Right cardiac atrium (tissue), 5 donors: Measurements from ENCODE around the gene FAM43A. TPM values are rescaled to one million over a fixed set of nuclear protein-coding genes. Genes with fewer than 3 reads are reported as not detected.

ENCODE experiments used
- ATAC-seq, 2 donors: fragments of 200-7000 bp; cut with Tn5 transposase; one replicate each; pipeline versions ENCODE4 v1.8.0 to v1.9.1; 2020; ENCODE audit warnings: moderate library complexity in 2 of 2, mild to moderate bottlenecking in 1 of 2
- DNase-seq, 3 donors: peaks; one replicate each; pipeline ENCODE4 v3.0.0-alpha.2; 2020
- H3K27ac ChIP-seq: one replicate; pipeline ENCODE4 v1.5.1; 2013; ENCODE audit warnings: mild to moderate bottlenecking, low read length, control low read depth, moderate library complexity
- H3K27me3 ChIP-seq: one replicate; pipeline ENCODE4 v1.6.1; 2013; ENCODE audit not compliant: control insufficient read depth, insufficient read depth
- H3K4me1 ChIP-seq: one replicate; pipeline ENCODE4 v1.6.1; 2013; ENCODE audit warnings: low read length; ENCODE audit not compliant: control insufficient read depth, insufficient read depth
- H3K4me3 ChIP-seq: one replicate; pipeline ENCODE4 v1.5.1; 2013; ENCODE audit warnings: low read length, control low read depth
- H3K9me3 ChIP-seq: one replicate; pipeline ENCODE4 v1.6.1; 2013; ENCODE audit warnings: low read length; ENCODE audit not compliant: control insufficient read depth
- WGBS: extraction: QIAGEN DNeasy Blood & Tissue Kit; methylation state at CpG from one replicate; pipeline ENCODE4 v1.1.7; 2013; 5-methylcytosine and 5-hydroxymethylcytosine counted together
- intact Hi-C, 4 donors: fragments of 100-400 bp; cut with DNase I; formaldehyde crosslinking; loops; one replicate each; pipeline versions ENCODE4 v1.11.0 to v1.14.0; 2022 to 2023
- polyA plus RNA-seq: library from polyadenylated mRNA; stranded (reverse); fragments of 200-250 nt; gene quantifications from one replicate; pipeline ENCODE4 v1.2.3, GENCODE V29; 2013
- total RNA-seq, 4 donors: library from RNA; stranded (reverse); fragmentation: NEBNext Ultra II Directional; extraction: Animal tissue kit (Norgen Biotek cat#: 25700); gene quantifications; one replicate each; pipeline ENCODE4 v1.2.1, GENCODE V29; 2021
- donor health status: healthy with polysubstance abuse.
- donor health status: DM: no; HTN: yes; CAD: no.
- donor health status: DM: no; HTN: no; CAD: no.
- donor health status: DM: no; HTN: yes; CAD: no; lungs with severe emphysema.
- donor health status: DM: yes; HTN: yes; CAD: no.

FAM43A gene
- total and polyA plus RNA-seq, 5 donors, result 4.5 to 8.8 (median 7.1) TPM

DNA sequence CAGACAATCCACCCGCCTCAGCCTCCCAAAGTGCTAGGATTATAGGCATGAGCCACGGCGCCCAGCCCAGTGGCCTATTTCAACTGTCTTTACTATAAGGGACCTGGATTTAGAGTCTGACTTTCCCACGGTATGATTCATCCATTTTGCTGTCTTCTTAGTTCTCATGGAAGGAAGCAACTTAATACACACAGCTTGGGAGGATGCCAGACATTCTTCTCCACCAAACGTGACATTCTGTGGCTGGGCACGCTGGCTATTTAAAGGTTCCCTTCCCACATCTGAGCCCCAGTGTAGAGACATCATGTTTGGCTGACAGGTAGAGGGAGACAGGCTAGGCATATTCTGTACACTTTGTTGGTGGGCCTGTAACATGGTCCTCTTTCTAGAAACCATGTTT lies 26.2 kb downstream of the FAM43A start:
- DNase-seq (peak in 1 of 3 donors; percentile 23), ATAC-seq (peak; percentile 51 to 75)
- 38% methylated on average over 6 of the region's 6 CpGs for WGBS
- no peaks in the 10 kb centered on the region for H3K9me3 ChIP-seq
- no peaks in the 10 kb centered on the region for H3K4me1 ChIP-seq
- intact Hi-C loops, result no loop called here
- H3K4me3 ChIP-seq, result no peak overlapping the region
- no peaks in the 10 kb centered on the region for H3K27me3 ChIP-seq
- H3K27ac ChIP-seq, result no peak overlapping the region

DNA sequence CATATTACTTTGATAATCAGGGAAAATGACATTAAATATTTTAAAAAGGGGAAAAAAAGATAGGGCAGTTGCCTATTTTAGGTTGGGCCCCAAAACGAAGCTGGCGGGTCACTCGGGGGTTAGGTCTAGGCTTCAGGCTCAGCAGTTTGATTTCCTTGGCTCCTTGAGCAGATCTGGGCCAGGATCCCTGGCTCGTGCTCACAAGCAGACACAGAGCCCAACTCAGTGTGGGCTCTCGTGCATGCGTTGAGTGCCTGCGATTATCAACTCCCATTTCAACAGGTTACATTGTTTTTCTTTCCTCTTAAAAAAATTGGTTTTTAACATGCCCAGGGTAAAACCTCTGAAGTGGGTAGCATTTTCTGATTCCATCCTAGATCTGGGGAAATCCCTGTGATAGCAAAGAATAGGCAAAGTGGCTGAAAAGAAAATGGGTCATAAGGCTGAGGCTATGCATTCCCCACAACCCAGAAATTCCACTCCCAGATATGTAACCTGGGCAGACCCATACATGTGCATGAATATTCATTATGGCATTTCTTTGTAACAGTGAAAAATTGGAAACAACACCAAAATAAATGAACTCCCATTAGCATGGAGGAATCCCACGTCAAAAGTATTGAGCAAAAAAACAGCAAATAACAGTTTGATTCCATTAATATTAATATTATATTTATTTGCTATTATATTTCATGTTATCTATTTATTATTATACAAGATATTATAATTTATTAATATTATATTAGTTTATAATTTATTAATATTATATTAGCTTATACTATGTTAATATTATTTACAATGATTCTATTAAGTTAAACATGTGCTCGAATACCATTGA lies 27.8 kb downstream of the FAM43A start:
- Histone ChIP-seq H3K27ac (no peak overlapping the region), H3K9me3 (no peaks in the 10 kb centered on the region), H3K27me3 (no peaks in the 10 kb centered on the region), H3K4me1 (no peaks in the 10 kb centered on the region), H3K4me3 (no peak overlapping the region)
- WGBS, result 69% methylated on average over 9 of the region's 9 CpGs
- intact Hi-C loops, result no loop called here
- ATAC-seq (peak in 1 of 2 donors; percentile 64), DNase-seq (peak in 1 of 3 donors; percentile 61)

DNA sequence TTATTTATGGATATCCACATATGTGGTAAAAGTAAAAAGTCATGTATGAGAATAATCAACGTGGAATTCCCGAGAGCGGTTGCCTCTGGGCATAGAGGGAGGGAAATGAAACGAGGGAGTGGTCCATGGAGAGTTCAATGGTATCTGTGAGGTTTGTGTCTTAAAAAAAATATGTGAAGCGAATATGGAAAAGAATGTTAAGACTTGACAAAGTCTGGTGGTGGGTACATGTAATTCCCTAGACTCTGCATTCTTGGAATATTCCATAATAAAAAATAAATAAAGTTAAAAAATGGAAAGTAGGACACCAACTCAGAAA lies 28.4 kb downstream of the FAM43A start:
- Histone ChIP-seq H3K27me3 (no peaks in the 10 kb centered on the region), H3K4me3 (no peak overlapping the region), H3K27ac (no peak overlapping the region), H3K4me1 (no peaks in the 10 kb centered on the region), H3K9me3 (no peaks in the 10 kb centered on the region)
- intact Hi-C loops, result no loop called here
- ATAC-seq, result no peak
- DNase-seq, result no peak
- 83% methylated on average over 5 of the region's 5 CpGs for WGBS

DNA sequence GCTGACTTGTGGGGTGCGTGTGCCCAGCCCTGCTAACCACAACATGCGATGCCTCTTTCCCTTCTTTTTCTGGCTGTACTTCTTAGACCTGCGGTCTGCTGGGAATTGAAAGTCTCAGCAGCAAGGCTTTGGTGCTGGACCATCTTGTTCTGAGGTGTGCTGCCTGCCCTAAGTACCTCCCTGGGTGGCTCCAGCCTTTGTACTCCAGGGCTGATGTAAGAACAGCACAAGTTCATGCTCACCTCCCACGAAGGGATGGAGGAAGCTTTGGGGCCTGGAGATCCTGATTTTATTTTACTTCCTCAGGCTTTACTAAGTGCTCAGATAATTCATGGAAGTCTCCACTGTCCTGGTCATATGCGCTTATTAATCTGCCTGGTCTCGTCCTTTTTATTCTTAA lies 28.9 kb downstream of the FAM43A start:
- H3K4me3 ChIP-seq, result no peak overlapping the region
- ATAC-seq, result no peak

DNA sequence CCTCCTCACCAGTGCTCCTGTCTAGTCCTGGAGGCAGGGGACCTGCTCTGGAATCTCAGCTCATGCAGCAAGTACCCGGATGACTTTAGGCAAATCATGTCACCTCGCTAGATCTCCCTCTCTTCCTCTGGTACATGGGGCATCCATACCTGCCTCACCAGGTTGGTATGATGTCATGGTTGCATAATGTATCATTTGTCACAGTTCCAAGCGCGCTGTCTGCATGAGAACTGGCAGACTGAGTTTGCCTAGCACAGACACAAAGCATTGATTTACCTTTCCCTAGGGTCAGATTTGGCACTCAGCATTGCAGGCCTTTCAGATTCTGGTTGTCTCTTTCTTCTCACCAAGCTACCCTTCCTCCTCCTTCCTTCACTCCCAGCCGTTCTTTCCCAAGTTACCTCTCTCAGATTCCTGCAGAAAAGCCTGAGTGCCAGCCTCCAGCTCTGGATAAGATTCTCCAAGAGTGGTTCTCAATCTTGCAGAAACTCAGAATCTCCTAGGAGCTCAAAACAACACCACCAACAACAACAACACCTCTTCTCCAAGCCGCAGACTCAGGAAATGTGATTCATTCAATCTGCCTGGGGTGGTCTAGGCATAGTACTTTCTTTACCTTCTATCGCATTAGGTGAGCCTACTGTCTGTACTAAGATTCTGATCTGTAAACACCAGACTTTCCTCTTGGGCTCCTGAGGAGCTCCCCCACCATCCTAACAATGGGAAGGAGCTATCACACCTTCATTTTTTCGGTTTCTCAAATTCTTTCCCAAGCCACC lies 29.5 kb downstream of the FAM43A start:
- intact Hi-C loops, result no loop called here
- no peak overlapping the region for H3K4me3 ChIP-seq
- no peaks in the 10 kb centered on the region for H3K9me3 ChIP-seq
- H3K27me3 ChIP-seq, result no peaks in the 10 kb centered on the region
- H3K27ac ChIP-seq, result no peak overlapping the region
- 85% methylated on average over 8 of the region's 8 CpGs for WGBS
- ATAC-seq (no peak), DNase-seq (no peak)
- H3K4me1 ChIP-seq, result no peaks in the 10 kb centered on the region

More for the DNA sequence above, 28.9 kb downstream of the FAM43A start:
- Histone ChIP-seq H3K9me3 (no peaks in the 10 kb centered on the region), H3K27ac (no peak overlapping the region), H3K4me1 (no peaks in the 10 kb centered on the region), H3K27me3 (no peaks in the 10 kb centered on the region)
- no peak for DNase-seq
- intact Hi-C loops, result no loop called here
- WGBS, result 70% methylated on average over 6 of the region's 6 CpGs

DNA sequence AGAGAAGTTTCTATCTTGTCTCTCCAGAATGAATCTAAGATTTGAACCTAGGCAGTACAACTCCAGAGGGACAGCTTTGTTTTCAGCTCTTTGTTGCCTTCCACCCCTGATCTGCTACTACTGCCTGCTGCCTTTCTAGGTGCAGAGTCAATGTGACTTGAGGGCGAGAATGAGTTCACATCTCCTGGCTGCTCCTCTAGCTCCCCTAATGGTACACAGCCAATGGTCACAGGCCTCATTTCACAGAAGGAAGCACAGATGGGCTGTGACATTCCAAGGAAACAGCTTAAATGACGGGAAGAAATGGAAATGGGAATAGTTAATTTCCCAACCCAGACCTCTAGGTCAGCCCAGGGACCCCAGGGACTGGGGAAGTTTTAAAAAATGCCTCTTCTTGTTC lies 32.4 kb downstream of the FAM43A start:
- H3K4me1 ChIP-seq, result no peaks in the 10 kb centered on the region
- intact Hi-C loops, result no loop called here
- DNase-seq, result no peak

DNA sequence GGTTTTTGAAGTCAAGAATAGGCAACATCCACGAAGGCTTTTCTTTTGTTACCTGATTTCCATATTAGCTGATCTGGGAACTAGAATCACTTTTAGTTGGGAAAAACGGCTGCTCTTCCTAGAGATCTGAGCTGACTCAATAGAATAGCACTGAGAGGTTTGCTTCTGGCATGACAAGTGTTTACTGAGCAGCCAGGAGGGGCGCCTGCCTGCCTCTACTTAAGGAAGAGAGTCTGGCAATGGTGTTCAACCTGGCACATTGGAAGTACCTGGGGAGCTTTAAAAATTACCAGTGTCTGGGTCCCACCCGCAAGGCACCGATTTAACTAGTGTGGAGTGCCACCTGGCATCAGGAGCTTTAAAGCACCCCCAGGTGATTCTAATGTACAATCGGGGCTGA lies 34.4 kb downstream of the FAM43A start:
- 89% methylated on average over 6 of the region's 6 CpGs for WGBS

More for the DNA sequence above, 32.4 kb downstream of the FAM43A start:
- WGBS, result 77% methylated on average over 2 of the region's 2 CpGs
- ATAC-seq, result no peak
- Histone ChIP-seq H3K9me3 (no peaks in the 10 kb centered on the region), H3K27me3 (no peaks in the 10 kb centered on the region), H3K27ac (no peak overlapping the region), H3K4me3 (no peak overlapping the region)

DNA sequence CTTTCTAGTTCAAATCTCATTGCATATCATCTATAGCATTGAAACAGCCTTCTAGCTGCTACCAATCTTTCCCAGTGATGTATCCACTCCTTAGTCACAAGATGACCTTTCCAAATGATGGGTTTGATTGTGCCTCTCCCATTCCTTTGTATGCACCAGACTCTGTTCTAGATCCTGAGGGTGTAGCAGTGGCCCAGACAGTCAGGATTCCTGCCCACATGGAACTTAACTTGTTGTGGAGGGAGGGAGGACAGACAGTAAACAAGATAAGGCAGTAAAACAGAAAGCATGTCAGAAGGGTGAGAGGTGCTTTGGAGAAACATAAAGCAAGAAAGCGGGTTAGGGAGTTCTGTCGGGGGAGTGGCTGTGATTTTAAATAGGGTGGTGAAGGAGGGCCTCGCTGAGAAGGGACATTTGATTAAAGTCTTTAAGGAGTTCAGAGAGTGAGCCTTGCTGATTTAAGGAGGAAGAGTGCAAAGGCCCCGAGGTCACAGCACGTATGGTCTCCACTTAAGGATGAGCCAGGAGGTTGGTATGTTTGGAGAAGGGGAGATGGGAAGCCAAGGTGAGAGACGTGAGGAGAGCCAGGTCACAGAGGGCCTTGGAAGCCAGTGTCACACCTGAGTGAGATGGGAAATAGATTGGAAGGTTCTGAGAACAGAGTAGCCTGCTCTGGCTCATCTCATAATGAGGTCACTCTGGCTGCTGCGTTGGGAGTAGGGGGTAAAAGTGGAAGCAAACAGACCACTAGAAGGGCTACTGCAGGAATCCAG lies 38.3 kb downstream of the FAM43A start:
- intact Hi-C loops, result no loop called here
- no peaks in the 10 kb centered on the region for H3K9me3 ChIP-seq
- H3K27me3 ChIP-seq, result no peaks in the 10 kb centered on the region
- DNase-seq (no peak), ATAC-seq (no peak)
- H3K27ac ChIP-seq, result no peak overlapping the region
- 61% methylated on average over 7 of the region's 7 CpGs for WGBS
- H3K4me1 ChIP-seq, result no peaks in the 10 kb centered on the region
- no peak overlapping the region for H3K4me3 ChIP-seq

More for the DNA sequence above, 34.4 kb downstream of the FAM43A start:
- no peaks in the 10 kb centered on the region for H3K4me1 ChIP-seq
- no peaks in the 10 kb centered on the region for H3K9me3 ChIP-seq
- no peak overlapping the region for H3K27ac ChIP-seq
- no peaks in the 10 kb centered on the region for H3K27me3 ChIP-seq
- H3K4me3 ChIP-seq, result no peak overlapping the region
- DNase-seq (no peak), ATAC-seq (no peak)
- intact Hi-C loops, result no loop called here

DNA sequence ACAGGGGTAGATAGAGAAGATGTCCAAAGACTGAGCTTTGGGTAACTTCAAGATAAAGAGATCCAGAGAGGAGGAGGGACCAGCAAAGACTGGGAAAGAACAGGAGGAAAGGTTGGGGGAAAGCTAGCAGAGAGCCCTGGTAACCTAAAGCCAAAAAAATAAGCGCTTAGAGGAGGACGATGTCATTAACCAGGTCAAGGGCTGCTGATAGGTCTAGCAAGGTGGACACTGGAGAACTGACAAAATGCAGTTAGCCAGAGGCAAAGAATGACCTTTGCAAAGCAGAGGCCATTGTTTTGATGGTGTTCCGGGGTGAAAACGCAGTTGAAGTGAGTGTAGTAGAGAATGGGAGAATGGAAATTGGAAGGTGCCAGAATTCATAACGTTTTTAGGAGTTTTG lies 39.7 kb downstream of the FAM43A start:
- Histone ChIP-seq H3K4me3 (no peak overlapping the region), H3K4me1 (no peaks in the 10 kb centered on the region), H3K27me3 (no peaks in the 10 kb centered on the region), H3K27ac (no peak overlapping the region), H3K9me3 (no peaks in the 10 kb centered on the region)
- ATAC-seq (no peak), DNase-seq (no peak)
- 48% methylated on average over 5 of the region's 5 CpGs for WGBS
- intact Hi-C loops, result no loop called here

DNA sequence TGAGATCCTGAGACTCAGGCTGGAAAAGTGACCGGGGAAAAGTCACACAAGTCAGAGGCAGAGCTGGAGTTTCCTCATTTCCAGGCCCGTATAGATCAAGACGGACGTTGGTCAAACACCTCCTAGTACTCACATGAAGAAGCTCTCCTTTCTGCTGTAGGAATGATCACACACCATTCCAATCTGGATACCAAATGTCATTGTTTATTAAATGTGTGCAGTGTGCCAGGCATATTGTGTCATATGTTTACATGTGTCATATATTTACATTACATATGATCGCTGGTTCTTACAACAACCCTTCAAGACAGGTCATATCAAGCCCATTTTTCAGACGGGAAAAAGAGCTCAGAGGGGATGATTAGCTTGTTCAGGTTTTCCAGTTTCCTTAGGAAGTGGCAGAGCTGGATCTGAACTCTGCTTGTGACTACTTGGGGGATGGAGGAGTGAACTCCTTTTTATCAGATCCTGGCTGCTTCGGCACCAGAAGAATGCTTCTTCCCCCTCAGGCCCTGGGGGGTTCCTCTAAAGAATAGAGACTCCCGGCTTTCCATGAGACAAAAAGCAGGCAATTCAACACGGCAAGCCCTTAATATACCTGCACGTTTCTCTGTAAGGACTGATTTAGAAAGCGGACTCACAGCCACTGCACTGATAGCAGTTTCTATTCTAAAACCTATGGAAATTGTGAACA lies 41.9 kb downstream of the FAM43A start:
- intact Hi-C loops, result no loop called here
- WGBS, result 65% methylated on average over 11 of the region's 11 CpGs
- ATAC-seq (no peak), DNase-seq (no peak)
- H3K4me3 ChIP-seq, result no peak overlapping the region
- no peaks in the 10 kb centered on the region for H3K4me1 ChIP-seq
- H3K9me3 ChIP-seq, result no peaks in the 10 kb centered on the region
- no peak overlapping the region for H3K27ac ChIP-seq
- H3K27me3 ChIP-seq, result no peaks in the 10 kb centered on the region
